D341Med (cell line): Measurements from ENCODE around the gene P2RY4.
A peak's percentile ranks its signal among the peaks of the same experiment; 100 is the strongest.
"Not testable (repeated sequence)": the region's sequence is repeated elsewhere in the genome, so short reads cannot be mapped to it uniquely, and the experiment has no call there.

ENCODE experiments used
- DNase-seq: peaks from one replicate; pipeline ENCODE4 v3.0.0; 2012; ENCODE audit warnings: low spot score

P2RY4 gene

DNA sequence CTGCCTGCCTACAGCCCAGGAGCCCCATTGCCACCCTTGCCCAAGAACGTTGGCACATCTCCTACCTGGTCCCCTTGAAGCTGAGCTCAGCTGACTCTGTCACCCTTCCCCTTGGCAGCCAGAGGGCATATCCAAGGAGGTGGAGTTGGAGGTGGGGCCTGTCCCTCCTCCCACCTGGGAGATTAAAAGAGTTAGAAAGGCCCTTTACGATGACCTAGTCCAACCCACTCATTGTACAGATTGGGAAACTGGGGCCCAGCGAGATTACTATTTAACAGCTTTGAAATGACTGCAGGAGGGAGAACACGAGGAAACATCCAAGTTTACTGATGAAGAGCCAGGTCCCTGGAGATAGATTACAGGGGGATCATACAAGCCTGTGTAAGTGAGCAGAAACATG is at the start of gene P2RY4:
Gene P2RY4 (minus strand): TSS at position 101 of the 400 bp plus-strand sequence. CDS start 580 bp downstream, outside the sequence.
- no peak for DNase-seq

DNA sequence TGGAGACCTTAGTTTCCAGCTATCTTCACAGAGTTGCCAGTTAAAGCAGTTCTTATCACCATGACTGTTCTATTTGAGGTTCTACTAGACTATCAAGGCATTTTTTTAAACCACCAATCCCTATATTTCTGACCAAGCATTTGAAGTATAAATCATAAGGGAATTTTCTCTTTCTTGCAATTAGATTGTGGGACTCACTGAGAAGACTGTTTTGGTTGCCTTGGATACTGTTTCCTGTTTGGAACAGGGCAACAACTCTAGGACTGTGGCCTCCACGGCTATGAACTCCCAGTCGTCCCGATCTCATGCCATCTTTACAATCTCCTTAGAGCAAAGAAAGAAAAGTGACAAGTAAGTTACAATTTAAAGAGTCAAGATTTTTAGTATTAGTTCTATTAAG is 41.7 kb upstream of the P2RY4 start:
- DNase-seq: no peak

DNA sequence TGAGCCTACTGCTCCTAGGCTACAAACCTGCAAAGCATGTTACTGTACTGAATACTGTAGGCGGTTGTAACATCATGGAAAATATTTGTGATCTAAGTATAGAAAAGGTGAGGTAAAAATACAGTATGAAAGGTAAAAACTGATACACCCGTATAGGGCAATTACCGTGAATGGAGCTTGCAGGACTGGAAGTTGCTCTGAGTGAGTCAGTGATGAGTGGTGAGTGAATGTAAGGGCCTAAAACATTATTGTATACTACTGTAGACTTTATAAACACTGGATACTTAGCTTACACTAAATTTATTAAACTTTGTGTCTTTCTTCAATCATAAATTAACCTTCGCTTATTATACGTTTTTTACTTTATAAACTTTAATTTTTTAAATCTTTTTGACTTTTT is 33.6 kb upstream of the P2RY4 start:
- no peak for DNase-seq

DNA sequence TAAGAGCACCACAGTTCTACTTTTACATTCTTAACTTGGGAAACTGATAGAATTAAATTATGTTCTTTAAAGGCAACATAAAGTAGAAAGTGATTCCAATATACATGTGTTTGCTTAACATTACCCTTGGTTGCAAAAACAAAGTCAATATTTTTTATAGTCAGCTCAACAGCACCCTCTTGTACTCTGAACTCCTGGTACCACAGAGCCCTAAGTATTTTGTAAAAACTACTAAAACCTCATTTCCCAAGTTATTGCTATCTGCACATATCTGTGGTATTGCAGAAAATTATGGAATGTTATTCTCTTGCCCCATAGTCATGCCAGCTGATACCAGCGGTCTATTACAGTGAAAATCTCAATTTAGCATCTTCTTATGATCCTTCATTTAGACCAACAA is 32.8 kb upstream of the P2RY4 start:
- DNase-seq: no peak

DNA sequence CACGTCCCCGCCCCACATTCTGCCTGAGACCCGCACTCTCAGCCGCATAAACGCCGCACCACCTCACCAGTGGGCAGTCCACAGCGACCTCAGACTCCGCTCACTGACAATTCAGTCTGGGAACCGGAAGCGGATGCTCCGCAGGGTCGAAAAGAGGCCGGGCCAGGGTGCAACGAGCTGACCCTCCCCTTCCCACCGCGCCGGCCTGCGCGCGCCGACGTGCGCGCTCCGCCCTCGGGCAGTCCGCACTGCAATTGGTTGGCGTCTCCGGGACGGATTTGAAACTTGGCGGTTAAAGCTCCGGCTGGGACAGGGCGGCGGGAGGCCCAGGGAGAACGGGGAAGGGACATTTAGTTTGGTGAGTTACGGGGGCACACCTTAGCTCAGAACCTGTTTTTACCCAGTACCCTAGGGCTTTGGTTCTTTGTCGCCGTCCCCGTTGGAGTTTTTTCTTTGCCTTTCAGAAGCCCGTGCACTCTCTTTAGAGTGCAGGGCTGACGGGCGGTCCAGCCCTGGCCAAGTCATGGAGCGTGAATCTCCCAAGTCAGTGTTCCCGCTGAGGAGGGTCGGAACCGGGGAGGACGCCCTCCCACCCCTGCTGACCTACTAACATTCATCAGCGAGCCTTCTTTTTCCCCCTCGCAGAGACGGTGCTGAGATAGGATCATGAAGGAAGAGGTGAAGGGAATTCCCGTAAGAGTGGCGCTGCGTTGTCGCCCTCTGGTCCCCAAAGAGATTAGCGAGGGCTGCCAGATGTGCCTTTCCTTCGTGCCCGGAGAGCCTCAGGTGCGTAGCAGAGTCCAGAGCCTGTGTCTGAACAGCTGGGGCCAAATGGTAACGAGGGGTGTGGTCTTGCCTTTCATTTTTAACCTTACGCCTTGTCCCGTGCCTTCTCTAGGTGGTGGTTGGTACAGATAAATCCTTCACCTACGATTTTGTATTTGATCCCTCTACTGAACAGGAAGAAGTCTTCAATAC is 30.1 kb upstream of the P2RY4 start, which contains the start of the genes KIF4A and PDZD11:
Gene KIF4A (plus strand): TSS at position 312 of the 978 bp plus-strand sequence. CDS start 355 bp downstream, at position 667.
Gene PDZD11 (minus strand): TSS at position 135 of the 978 bp plus-strand sequence. CDS start 586 bp downstream, outside the sequence.
- DNase-seq: peak; percentile 95

DNA sequence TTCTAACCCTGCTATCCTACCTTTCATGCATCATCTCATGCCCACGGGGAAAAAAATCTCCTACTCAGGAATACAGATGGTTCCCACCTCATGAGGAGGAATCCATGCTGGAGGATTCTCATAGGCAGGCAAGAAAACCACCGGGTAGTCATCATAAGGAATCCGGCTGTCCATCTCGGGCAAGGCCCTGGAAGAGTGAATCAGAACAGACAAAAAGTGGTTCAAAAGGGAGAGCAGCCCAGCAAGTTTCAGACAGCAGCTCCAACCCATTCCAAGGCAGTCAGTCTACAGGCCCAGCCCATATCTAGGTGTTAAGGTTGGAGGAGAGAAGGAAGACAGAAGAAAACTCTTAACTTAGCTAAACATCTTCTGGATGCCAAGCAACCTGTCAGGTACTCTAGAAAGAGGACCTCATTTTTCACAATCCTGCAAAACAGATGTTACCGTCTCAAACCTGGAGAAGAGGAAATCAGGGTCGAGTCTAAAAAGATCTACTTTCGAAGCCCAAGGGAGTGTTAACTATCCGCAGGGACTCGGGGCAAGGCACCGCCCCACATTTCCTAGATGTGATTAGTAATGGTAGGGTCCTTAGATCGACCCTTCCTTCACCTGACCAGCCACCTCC is 29.3 kb upstream of the P2RY4 start:
- no peak for DNase-seq

DNA sequence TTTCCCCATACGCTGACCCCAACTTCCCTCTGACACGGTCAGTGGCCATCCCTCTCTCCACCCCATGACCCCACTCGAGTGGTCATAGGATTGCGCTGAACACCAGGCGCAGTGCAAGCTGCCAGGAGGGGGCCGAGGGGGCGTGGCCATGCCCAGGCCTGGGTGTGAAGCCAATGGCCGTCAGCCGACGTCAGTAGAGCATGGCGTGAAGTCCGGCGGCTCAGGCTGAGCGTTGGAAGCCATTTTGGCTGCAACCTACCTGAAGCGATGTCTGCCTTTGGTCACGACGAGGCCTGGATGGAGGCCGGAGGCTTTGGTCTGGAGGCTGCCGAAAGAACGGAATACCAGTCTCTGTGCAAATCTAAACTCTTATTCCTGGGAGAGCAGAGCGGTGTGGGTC is 21.9 kb upstream of the P2RY4 start, which contains the start of gene RAB41:
Gene RAB41 (plus strand): TSS at position 222 of the 400 bp plus-strand sequence. CDS start 46 bp downstream, at position 268.
- no peak for DNase-seq

DNA sequence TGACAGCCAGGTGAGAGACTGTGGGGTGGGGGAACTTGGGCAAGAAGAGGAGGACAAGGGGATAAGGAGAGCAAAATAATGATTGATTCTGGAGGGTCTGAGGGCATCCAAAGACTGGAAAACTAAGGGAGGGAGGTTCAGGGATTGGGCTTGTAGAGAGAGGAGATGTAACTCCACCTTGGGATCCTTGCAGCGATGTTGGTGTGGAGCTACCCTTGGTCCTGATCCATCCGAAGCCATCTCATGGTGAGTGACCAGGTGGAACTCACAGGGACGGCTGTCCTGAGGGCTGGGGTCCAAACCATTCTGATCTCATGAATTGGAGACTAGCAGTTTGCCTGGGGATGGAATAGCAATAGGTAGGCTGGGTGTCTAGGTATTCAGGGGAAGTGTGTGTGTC is 20.6 kb upstream of the P2RY4 start:
- no peak for DNase-seq

DNA sequence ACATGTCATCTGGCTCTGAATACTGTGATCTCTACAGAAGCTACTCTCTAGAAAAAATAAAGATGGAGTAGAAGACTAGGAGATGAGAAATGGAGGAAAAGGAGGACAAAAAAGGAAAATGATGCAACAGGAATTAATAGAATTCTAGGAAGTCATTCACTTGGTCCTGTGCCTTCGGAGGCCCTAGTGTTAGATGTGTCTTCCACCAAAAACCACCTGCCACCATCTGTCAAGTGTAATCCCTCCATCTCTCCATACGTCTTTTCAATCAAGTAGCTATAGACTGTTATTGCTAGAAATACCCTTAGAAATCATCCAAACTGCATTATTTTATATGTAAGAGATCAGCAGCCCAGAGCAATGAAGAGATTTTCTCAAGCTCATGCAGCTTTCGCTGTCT is 19.1 kb upstream of the P2RY4 start:
- DNase-seq: no peak

DNA sequence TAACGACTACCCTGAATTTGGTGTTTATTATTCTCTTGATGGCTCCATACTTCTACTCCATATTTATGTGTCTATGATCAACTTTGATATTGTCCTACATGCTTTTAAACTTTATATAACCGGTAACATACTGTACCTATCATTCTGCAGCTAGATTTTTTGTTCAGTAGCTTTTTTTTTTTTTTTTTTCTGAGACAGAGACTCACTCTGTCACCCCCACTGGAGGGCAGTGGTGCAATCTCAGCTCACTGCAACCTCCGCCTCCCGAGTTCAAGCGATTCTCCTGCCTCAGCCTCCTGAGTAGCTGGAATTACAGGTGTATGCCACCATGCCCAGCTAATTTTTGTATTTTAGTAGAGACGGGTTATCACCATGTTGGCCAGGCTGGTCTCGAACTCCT is 14.0 kb upstream of the P2RY4 start:
- not testable (repeated sequence) for DNase-seq

DNA sequence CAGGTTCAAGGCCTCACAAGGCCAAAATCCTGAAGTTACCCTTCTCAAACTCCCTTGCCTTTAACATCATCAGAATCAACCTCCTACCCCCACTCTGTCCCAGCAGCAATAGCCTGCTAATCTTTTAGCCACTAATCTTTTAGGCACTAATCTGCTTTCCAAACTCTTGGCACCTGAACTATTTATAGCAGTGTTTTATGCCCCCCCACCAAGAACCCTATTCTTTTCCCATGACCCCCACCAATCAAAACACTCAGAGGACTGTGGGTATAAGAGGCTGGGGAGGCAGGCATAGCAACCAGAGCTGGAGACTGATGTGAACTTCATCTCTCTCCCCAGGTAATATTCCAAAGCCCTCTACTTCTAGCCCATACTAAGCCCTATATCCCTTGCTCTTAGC is 8.0 kb upstream of the P2RY4 start, which contains the start of gene ARR3:
Gene ARR3 (plus strand): TSS at position 301 of the 400 bp plus-strand sequence. CDS start 1,052 bp downstream, outside the sequence.
- DNase-seq: peak; percentile 49

DNA sequence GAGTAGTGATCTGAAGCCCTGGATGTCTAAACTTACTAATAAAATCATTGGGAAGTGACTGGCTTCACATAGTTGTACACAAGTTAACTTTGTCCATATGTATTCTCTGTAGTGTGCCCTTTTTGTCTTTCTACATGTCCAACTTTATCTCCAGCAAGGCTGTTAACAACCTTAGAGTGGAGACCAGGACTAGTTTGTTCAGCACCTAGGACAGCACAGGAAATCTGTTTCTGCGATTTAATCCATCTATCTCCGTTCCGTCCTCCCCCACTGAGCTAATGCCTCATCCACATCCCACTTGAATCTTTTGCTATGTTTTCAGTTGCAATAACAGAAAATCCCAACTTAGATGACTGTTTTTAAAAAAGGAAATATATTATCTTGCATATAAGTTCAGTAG is 4.8 kb upstream of the P2RY4 start:
- no peak for DNase-seq

DNA sequence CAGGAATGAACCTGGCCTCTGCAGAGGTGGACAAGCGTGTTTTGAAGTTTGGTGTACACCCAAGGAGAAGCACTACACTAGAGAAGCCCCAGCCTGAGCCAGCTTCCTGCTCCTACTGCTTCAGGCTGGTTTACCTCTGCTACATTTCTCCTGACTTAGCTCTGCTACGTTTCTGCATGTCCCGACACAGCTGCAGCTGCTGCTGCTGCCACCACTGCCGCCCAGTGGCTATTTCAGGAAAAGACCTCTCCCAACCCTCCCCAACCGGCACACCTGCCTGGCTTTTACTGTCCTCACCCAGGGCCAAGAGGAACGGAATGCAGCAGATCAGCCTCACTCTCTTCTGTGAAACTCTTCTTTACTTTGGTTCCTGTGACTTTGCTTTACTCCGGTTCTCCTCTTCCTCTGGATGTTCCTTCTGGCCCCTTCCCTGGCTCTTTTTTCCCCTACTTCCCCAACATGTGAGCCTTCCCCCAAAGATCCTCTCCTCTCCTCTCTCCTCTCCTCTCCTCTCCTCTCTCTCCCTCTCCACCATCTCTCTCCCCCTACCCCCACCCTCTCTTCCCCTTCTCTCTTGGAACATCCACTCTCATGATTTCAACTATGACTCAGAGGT is 3.1 kb upstream of the P2RY4 start:
- DNase-seq: peak; percentile 65

DNA sequence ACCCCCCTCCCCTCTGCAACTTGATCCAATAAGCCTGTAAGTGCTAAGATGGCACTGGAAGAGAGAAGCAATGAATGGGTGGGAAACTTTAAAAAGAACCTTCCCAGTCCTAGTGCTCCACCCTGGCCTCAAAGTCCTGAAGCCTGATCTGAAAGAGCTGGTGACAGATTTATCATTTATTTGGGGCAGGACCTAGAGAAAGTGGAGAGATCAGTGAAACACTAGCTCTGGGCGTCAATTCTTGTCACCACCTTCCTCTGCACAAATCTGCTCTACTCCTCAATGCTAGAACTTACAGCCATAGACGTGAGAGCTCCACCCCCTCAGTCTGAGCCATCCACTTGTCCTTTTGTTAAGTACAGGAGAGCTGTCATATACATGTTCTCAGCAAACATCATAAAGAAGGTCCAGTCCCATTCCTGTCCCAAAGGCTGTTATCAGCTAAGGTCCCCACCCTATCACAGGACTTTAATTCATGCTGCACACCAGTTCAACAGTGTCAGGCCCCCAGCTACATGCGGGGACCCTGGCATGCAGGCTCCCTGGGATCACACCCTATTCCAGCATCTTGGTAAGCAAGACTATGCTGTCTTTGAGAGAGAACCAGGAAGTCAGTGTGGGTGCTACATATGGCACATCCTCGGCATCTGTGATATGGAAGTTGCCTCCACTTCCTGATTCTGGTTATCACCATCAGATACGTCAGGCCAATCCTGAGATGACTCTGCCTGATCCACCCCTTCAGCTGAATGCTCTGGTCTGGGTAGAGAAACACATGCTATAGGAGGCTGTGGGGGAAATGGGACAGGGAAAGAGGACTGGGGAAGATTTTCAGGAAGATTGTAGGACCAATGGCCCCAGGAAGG is 2.3 kb downstream of the P2RY4 start:
- DNase-seq: no peak

DNA sequence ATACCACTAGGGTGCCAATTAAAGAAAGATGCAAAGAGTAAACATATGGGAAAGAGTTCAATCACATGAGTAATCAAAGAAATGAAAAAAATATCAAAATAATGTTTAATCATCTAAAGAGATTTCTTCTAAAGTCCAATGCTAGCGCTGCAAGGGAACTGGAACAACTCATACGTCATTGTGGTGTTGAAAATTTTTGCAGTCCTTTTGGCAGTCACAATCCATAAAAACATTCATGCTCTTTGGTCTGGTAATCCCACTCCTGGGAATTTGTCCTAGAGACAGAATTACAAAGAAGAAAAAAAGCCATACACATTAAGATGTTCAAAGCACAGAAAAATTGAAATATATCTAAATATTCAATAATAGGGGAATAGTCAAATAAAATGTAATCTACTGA is 4.6 kb downstream of the P2RY4 start:
- no peak for DNase-seq

DNA sequence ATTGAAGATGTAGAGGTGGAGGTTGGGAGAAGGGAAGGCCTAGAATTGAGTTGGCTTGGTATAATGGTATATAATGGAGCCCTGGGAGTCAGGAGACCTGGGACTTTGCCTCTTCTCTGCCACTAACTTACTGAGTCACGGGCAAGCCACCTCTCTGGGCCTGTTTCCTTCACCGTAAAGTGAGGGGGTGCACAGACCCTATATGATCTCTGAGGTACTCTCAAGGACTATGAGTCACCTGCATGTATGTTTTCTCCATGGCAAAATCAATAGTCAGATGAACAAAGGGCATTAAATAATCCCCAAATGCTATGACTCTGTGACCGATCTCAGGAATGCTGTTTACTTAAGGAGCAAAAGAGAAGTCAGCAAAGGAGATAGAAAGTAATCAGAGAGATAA is 5.1 kb downstream of the P2RY4 start:
- no peak for DNase-seq

DNA sequence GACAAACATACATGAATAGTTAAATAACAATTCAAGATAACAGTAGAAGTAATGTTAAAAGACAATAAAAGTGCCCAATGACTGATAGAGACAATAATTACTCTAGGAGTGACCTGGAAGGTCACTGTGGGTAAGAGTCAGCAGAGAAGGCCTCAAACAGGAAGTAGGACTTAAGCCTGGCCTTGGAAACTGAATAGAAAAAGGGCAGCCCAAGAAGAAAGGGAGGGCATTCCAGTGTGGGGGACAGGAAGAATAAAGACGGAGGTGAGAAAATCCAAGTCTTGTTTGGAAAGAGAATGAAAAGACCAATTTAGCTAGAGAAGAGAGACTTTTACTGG is 6.0 kb downstream of the P2RY4 start:
- DNase-seq: no peak

DNA sequence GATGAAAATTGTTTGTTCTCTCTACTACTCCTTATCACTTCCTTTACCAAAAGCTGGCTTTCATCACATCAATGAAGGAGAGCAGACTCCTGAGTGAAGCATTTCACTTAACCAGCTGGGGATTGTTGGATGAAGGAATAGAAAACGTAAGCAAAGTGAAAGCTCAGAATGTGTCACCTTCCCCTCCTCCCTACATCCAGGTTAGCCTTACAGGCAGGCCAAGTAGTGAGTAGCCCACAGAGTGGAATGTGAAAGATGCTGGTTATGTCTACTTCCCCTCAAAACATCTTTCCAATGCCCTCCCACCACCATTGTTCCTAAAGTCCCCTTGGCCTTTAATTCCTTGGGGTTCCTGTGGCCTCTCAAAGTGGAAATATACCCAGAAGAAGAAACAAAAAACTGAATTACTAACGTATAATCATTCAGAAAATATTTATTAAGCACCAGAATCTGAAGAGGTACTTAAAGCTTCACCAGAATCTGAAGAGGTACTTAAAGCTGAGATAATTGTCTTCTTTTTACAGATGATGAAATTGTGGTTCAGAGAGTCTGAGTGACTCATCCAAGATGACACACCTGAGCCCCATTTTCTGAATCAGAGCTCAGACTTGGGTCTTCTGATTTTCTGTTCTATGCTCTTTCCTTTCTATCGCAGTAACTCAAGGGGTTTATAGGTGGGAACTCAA is 6.5 kb downstream of the P2RY4 start:
- no peak for DNase-seq

DNA sequence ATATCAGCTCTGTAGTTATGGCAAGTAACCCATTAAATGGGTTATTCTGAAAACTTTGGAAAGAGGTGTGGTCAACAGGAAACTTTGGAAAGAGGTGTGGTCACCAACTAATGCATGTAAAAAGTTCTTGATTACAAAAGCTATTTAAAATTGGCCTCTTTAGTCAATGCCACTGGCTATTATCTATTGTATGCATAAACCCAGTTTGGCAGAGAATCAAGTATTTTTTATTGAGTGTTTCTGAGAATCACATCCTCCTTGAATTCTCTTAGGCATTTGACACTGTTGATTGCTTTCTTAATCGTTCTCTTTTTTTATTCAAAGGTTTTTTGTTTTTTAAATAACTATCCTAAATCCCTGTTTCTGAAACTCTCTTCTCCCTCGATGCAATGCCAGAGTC is 7.5 kb downstream of the P2RY4 start:
- DNase-seq: no peak

DNA sequence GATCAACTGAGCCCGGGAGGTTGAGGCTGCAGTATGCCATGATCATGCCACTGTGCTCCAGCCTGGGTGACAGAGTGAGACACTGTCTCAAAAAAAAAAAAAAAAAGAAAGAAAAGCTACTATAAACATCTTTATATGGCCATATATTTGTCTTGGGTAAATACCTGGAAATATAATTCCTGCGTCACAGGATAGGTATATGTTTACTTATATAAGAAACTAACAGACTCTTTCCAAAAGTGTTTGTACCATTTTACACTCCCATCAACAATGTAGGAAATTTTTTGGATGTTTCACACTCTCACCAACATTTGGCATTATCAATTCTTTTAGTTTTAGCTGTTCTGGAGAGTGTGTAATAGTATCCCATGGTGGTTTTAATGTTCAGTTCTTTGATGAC is 12.8 kb downstream of the P2RY4 start:
- DNase-seq: no peak

DNA sequence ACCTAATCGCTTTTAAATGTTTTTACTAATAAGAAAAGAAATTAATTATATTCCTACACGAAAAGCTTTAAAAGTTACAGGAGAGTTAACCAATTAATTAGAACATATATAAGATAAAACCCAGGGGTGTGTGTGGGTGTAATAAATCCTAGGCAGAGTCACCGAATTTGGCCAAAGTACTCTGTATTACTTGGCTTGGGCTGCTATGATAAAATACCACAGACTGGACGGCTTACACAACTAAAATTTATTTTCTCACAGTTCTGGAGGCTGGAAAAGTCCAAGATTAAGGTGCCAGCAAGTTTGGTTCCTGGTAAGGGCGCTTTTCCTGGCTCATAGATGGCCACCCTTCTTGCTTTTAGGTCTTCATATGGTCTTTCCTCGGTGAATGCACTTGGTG is 15.1 kb downstream of the P2RY4 start:
- DNase-seq: no peak
